Measurements from ENCODE around the gene DISC1.

The DISC1 gene

DNA sequence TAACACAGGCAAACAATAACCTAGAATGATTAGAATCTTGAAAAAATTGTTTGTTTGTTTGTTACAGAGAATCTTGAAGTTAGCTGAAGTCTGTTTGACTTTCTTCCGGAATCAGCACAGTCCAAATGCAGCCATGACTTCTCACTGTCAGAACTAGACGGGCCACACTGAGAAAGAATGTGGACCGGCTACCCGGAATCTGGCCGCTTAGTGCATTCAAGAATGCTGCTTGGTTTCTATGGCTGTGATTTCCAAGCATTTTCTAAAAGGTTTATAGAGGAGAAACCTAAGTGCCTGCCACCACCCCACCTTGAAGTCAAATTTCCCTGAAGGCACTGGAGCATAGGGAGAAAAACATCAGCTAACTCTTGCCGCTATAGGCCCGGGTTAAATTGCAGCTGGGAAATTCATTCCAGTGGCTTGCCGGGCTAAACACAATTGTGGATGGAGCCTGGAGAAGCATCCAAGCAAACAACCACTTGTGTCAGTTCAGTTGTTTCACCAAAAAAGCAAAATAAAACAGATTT, 231.1 kb downstream of the DISC1 start:
- Histone ChIP-seq H3K4me3 (replicated peaks; ENCODE audit: insufficient read depth, low read length) (no peak overlapping the region), H3K27me3 (ENCODE audit: insufficient read depth, poor library complexity, severe bottlenecking) (no peaks in the 10 kb centered on the region), H3K27ac (replicated peaks) (no peak overlapping the region)
- DNase-seq (ENCODE audit: low read depth in 1 of 2, low spot score in 1 of 2): no peak
- TF ChIP-seq SPI1 (IDR thresholded peaks at IDR 0.05; ENCODE audit: borderline replicate concordance, low read depth): no peak
- no peak for TF ChIP-seq REST (IDR thresholded peaks at IDR 0.05; ENCODE audit: insufficient replicate concordance, low read depth)

GRCh38 chr1:231860221-231861088, 233.9 kb downstream of the DISC1 start:
- TF ChIP-seq, protein P1, sequence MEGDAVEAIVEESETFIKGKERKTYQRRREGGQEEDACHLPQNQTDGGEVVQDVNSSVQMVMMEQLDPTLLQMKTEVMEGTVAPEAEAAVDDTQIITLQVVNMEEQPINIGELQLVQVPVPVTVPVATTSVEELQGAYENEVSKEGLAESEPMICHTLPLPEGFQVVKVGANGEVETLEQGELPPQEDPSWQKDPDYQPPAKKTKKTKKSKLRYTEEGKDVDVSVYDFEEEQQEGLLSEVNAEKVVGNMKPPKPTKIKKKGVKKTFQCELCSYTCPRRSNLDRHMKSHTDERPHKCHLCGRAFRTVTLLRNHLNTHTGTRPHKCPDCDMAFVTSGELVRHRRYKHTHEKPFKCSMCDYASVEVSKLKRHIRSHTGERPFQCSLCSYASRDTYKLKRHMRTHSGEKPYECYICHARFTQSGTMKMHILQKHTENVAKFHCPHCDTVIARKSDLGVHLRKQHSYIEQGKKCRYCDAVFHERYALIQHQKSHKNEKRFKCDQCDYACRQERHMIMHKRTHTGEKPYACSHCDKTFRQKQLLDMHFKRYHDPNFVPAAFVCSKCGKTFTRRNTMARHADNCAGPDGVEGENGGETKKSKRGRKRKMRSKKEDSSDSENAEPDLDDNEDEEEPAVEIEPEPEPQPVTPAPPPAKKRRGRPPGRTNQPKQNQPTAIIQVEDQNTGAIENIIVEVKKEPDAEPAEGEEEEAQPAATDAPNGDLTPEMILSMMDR (IDR thresholded peaks at IDR 0.05; ENCODE audit: insufficient read depth, low read length): no peak
- no peak for TF ChIP-seq POLR2AphosphoS5 (IDR thresholded peaks at IDR 0.05; ENCODE audit: low read depth)
- TF ChIP-seq REST (IDR thresholded peaks at IDR 0.05; ENCODE audit: insufficient replicate concordance, low read depth): no peak
- no peak for TF ChIP-seq SPI1 (IDR thresholded peaks at IDR 0.05; ENCODE audit: borderline replicate concordance, low read depth)
- no peak for TF ChIP-seq GABPA (IDR thresholded peaks at IDR 0.05; ENCODE audit: low read depth)
- no peaks in the 10 kb centered on the region for H3K27me3 ChIP-seq (ENCODE audit: insufficient read depth, poor library complexity, severe bottlenecking)

GRCh38 chr1:231861541-231862481, 235.2 kb downstream of the DISC1 start:
- DNase-seq (ENCODE audit: low read depth in 1 of 2, low spot score in 1 of 2): peak in 1 of 2 experiments; percentile 27
- no peak overlapping the region for H3K4me3 ChIP-seq (replicated peaks; ENCODE audit: insufficient read depth, low read length)
- H3K27ac ChIP-seq (replicated peaks): no peak overlapping the region
- TF ChIP-seq REST (IDR thresholded peaks at IDR 0.05; ENCODE audit: insufficient replicate concordance, low read depth): no peak
- H3K27me3 ChIP-seq (ENCODE audit: insufficient read depth, poor library complexity, severe bottlenecking): no peaks in the 10 kb centered on the region

More at GRCh38 chr1:231860221-231861088, 233.9 kb downstream of the DISC1 start:
- Histone ChIP-seq H3K4me3 (replicated peaks; ENCODE audit: insufficient read depth, low read length) (no peak overlapping the region), H3K27ac (replicated peaks) (no peak overlapping the region)
- DNase-seq (ENCODE audit: low read depth in 1 of 2, low spot score in 1 of 2): no peak

Measured in HL-60 (cell line).